Dedifferentiated amniotic fluid mesenchymal stem cell (primary cell): ENCODE measurements around the gene NAALADL2.

Experiments used
- DNase-seq: peaks from one replicate; pipeline ENCODE4 v3.0.0-alpha.2; 2016; ENCODE audit errors: extremely low spot score

The NAALADL2 gene

DNA sequence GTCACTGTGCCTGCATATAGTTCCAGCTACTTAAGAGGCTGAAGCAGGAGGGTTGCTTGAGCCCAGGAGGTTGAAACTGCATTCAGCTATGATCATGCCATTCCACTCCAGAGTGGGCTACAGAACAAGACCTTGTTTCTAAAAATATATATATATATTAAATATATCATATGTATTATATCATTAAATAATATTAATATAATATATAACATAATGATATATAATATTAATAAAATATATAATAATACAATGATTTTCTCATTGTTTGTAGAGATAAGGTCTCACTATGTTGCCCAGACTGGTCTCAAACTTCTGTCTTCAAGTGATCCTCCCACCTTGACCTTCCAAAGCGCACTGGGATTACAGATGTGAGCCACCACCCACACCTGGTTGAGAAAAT is 101.8 kb downstream of the NAALADL2 start:
- DNase-seq, result no peak

DNA sequence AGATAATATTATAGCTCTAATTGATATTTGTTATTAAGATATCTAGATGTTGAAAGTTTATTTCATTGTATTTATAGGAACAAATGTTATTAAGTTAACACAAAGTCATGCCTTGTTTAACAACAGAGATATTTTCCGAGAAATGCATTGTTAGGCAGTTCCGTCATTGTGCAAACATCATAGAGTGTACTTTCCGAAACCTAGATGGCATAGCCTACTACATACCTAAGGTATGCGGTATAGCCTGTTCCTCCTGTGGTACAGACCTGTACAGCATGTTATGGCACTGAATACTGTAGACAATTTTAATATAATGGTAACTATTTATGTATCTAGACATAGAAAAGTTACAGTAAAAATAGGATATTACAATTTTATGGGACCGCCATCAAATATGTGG is 114.3 kb downstream of the NAALADL2 start:
- DNase-seq, result no peak

DNA sequence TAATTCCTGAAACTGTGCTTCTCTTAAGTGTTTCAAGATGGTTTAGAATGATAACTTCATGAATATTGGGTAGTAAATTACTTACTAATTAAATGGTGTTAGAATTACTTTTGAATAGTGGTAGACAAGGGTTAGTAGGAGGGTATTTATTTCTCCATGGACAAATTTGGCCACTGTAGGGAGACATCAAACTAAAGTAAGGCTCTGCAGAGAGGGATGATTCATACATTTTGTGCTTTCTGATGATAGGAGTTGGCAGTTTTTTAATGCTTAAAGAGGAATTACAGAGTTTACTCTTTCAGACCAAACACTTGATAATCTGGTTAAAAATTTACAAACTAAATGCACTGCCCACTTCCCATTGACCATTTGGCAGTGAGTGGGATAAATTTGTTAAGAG is 127.6 kb downstream of the NAALADL2 start:
- DNase-seq, result no peak

DNA sequence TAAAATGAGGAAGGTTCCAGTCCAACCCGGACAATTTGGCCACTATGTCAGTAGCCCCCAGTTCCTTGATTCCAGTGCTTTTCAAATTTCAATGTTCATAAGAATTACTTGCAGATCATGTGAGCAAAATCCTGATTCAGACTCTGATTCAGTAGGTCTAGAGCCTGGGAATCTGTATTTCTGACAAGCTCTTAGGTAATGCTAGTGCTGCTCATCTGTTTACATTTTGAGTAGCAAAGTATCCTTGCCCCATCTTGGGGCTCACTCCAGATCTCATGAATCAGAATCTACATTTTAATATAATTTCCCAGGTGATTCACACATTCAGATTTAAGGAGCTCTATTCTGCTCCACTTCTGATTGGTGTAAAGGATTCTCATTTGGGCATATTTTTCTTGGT is 142.0 kb downstream of the NAALADL2 start:
- DNase-seq, result no peak

DNA sequence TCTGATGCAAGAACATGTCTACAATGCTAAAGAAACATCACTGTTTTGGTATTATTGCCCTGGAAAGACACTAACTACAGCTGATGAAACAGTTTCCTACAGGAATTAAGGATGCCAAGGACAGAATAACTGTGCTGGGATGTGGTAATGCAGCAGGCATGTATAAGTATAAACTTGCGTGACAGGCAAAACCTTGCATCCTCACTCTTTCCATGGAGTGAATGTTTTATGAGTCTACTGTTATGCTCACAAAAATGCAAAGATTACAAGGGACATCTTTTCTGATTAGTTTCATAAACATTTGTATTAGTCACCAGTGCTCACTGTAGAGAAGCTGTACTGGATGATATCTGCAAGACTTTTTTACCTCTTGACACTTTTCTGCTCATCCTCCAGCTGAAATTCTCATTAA is 143.6 kb downstream of the NAALADL2 start:
- DNase-seq, result peak; percentile 98

DNA sequence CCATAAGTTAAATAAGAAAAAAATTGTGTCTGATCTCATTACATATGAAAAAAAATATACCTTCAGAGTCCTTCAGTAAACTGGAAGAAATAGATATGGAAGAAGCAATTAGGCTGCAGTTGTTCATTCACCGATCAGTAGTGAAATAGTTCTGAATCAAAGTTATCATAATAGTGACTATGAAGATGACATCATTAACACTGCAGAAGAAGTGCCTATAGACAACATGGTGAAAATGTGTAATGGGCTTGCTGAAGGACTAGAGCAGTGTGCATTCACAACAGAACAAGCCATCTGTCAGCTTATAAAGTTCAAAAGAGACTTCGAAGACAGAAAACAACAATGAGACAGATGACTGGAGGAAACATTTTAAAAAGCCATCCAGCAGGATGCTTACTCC is 144.5 kb downstream of the NAALADL2 start:
- no peak for DNase-seq

GRCh38 chr3:175005193-175005592 is 146.1 kb downstream of the NAALADL2 start:
- DNase-seq, result no peak

GRCh38 chr3:175005881-175006280 is 146.7 kb downstream of the NAALADL2 start:
- peak; percentile 32 for DNase-seq

DNA sequence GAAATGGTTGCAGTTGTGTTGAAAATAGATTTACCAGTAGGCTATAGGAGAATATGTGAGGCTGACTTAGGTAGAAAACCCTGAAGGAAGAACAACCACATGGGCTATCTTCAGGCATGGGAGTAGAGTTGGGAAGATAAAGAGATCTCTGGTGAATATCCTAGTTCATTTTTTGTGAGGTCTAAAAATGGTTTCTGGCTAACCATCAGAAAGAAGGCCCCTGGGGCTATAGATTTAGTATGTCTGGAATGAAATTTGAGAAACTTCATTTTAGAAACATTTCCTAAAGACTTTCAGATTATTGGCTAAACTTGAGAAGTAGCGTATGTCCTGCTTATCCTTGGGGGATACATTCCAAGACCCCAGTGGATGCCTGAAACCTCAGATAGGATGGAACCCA is 148.2 kb downstream of the NAALADL2 start:
- DNase-seq, result peak; percentile 65

DNA sequence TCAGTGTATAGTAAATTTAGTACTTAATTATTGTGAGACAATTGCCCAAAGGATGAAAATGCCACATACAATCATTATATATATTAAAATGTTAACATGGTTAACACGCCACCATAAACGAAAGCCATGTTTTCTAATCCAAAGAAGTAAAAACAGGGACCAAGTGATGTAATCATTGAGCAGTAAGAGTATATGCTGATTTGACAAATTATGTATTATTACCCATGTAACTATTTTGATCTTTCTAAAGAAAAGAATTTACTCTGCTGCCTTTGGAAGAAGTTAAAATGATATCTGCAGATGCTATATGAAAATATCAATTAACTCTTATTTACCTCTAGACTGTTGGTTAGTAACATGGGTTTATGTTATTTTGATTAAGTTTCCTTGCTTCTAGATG is 150.2 kb downstream of the NAALADL2 start:
- DNase-seq, result no peak

DNA sequence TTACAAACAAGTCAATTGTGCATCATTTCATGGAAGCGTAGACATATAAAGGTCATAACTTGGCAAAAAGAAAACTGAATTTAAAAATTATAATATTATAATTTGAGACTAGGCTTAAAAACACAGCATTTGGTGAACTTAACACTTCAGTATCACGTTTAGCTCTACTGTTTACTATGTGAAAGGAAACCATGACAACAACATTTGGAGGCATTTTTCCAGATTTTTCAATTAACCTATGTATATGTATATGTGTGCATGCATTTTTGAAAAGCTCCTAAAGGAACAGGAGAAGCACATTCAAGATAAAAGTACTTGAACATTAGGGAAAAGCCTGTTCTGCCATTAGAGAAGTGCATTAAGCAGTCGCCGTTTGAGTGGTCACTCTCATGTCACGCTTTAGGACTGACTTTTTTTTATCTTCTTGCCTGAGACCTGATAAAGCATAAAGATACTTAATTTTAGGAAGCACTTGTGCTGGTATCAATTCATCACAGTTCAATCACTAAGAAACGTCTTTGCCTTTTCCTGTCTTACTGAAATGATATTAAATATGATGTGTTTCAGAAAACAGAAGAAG is 156.0 kb downstream of the NAALADL2 start:
- no peak for DNase-seq

DNA sequence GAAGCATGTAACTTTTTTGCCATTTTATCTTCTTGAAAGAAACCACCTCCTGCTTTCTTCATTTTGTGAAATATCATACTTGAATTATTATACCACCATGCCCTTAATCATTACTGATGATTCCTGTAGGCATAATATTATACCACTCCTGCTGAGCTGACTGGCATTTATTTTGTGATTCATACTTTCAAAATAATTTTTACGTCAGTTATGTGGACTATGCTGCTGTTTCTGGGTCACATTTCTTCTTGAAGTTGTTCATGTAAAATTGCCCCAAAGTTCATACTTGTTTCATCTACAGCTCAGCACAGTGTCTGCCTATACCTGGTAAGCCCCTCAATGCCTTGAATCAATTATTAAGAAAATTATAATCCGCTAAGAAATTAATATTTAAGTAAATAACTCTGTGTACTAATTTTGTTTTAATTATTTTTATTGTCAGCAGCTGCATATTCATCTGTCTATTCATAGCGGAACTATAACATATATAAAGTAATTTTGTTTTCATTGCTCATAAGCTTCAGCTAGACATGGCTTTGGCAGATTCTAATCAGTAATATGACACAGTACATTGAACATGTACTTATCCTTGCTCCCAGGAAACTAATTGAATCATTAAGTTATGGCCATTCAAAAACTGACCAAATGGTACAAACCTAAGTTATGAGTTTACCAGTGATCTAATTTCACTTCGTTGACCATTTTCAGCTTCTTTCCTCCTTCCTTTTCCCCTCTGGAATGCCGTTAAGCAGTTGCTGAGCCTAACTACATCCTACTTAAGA is 160.0 kb downstream of the NAALADL2 start:
- DNase-seq, result no peak

DNA sequence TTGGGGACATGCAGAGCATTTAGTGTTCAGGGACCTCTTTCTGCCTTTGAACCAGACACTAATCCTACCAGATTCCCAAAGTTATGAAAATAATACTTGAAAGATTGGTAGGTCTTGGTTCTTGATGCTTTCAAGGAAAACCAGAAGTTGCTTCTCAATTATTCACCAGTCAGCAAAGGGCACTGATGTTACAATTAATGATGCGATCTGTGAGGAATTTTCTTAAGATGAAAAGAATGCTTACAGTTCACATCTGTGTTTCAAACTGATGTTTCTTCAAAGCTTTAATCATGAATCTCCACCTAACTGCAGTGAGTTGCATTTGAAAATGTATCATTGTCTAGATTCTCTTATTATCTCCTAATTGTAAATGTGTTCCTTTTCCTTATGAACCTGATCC is 161.0 kb downstream of the NAALADL2 start:
- no peak for DNase-seq

DNA sequence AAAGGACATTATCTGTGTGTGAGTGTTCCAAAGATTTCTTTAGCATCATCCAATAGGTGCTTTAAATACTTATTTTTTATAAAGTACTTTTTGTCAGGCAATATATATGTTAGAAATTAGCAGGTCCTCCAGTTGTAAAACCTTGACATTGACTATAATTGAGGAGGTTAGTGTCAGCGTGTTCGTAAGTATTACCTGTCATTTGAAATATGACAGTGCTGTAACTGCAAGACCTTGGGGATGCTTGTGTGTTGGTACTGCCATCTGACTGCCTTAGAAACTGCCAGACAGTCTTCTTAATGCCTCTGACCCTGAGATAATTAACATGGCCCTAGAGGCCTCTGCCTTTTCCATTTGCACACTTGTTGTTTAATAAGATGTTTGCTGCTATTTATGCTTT is 170.7 kb downstream of the NAALADL2 start:
- no peak for DNase-seq

- DNase-seq, result no peak
These were observed 180.7 kb downstream of the NAALADL2 start for GRCh38 chr3:175039875-175040274.

GRCh38 chr3:175041369-175041768 is 182.2 kb downstream of the NAALADL2 start:
- no peak for DNase-seq

DNA sequence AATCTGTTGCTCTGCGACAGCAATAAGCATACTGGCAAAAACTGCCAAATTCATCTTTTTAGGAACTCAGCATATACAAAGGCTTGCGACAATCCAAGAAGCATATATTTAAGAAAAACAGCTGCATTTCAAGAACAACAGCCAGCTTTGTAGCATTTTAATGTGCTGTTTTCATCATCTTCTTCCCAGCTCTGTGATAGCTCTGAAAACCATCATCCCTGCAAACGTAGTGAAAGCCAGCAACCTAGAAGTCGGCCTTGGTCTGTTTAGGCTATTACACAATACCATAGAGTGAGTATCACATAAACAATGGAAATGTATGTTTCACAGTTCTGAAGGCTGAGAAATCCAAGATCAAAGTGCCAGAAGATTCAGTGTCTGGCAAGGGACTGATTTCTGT is 187.5 kb downstream of the NAALADL2 start:
- no peak for DNase-seq

DNA sequence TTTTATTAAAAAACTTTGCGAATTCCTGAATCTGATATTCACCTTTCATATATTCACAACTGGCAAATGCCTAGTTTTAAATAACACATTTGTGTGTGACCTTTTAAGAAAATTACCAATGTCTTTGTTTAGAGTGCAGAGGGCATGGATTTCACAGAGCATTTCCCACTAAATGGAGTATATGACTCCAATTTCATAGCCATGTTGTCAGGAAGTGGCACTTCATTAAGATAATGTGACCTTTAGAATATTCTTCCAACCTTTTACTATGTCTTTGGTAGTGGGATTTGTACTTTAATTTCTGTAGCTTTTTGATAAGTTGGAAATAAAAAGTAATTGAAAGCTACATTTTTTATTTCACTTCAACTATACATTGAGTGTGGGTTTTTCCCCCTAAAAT is 188.7 kb downstream of the NAALADL2 start:
- no peak for DNase-seq

DNA sequence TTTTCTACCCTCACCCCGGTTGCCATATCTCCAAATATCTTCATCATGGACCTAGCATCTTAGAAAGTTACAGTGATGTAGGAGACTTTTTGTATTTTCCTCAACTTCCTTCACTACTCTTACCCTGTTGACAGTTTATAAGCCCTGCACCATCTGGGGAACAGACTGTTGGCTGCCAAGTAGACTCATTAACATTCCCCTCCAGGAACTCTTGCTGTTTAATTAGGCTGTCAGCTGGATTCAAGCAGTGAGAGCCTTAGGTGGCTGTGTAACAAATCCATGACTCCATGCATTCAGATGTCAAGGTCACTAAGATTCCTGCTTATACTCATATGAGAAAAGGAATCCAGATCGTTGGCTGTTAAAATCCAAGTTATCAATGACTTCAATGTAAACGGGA is 198.3 kb downstream of the NAALADL2 start:
- no peak for DNase-seq

GRCh38 chr3:175059788-175060187 is 200.7 kb downstream of the NAALADL2 start:
- no peak for DNase-seq

DNA sequence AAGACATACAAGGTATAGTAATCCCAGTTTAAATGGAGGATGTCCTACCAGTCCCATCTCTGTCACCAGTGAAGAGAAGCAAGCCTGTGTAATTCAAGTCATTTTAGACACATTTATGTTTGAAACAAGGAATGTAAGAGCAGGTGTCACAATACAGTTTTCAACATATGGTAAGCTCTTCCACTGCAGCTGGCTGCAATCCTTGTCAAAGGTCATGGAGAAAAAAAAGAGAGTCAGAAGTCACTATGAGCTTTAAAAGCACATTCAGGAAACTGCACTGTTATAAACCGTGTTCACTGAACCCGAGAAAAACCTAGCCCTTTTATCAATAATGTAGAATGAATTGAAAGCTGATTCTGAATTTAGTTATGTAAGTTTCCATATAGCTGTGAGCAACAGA is 206.4 kb downstream of the NAALADL2 start:
- DNase-seq, result no peak

DNA sequence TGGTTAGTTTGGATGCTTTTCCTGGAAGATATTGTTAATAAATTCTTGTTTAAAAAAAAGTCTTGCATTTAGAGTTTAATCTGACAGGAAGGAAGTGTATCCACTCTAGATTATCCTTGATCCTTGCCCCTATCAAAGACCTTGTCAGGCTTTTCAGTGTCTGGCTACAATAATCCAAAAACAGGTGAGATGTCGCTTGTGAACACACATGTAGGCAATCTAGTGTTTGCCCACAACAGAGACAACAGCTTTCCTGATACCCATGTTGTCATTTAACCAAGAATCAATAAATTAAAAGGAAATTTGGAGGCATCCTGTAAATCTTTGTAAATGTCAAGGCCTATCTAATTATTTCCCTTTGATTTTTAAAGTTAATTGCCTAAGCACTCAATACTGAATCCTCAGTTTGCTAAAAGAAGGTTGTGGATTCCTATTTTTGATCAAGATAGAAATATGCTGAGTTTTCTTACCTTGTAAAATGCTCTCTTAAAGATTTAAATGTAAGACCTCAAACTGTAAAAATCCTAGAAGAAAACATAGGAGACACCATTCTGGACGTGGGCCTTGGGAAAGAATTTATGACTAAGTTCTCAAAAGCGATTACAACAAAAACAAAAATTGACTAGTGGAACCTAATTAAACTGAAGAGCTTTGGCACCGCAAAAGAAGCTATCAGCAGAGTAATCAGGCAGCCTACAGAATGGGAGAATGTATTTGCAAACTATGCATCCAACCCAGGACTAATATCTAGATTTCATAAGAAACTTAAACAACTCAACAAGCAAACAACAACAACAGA is 207.7 kb downstream of the NAALADL2 start:
- DNase-seq, result no peak

DNA sequence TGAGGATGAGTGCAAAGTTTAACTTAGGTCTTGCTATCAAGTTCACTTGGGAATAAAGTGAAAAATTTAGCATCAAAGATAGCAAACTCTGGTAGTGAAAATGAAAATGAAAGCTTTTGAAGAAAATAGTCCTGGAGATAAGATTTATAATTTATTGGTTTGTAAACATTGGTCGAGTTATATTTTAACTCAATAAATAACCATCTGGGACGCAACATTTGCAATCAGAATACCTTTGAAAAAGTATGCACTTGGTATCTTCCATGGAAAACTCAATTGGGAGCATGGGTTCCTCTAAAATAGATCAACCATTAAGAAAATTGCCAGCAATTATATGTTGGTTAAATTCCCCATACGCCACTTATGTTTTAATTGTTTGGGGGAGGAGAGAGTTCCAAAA is 209.5 kb downstream of the NAALADL2 start:
- DNase-seq, result no peak
